ENCODE results near the gene LYPD1. TPM values are rescaled to one million over a fixed set of nuclear protein-coding genes. Genes with fewer than 3 reads are reported as not detected.
"Not testable (repeated sequence)": the region's sequence is repeated elsewhere in the genome, so short reads cannot be mapped to it uniquely, and the experiment has no call there.

The LYPD1 gene
- total RNA-seq, 1 donor from 2014 or later: 5.5 TPM

DNA sequence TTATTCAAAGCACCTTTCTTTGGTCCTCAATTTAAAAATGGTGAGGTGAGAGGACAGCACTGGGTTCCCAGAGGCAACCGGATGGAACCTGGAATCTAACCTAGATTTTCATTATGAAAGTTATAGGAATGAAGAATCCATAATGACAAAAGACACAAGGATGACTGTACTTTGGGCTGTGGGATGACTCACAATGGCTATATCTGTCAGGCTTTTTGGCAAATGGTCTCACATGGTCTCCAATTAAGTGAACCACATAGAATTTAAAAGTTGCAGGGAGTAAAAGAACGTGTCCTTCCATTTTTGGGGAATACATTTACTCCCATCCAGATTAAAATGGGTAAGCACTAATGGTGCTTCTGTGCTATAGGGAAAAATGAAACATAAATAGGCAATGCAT lies 31.8 kb upstream of the LYPD1 start:
- H3K4me1 Mint-ChIP-seq: no peaks in the 10 kb centered on the region
- H3K27me3 Mint-ChIP-seq (ENCODE audit: low read depth): peaks cover 6% of the 10 kb centered on the region
- H3K36me3 Mint-ChIP-seq: no peaks in the 10 kb centered on the region
- DNase-seq (ENCODE audit: low spot score in 2 of 2, unreplicated experiment in 2 of 2): no peak
- no peaks in the 10 kb centered on the region for H3K9me3 Mint-ChIP-seq
- no peak overlapping the region for H3K4me3 Mint-ChIP-seq
- TF ChIP-seq, protein P1, sequence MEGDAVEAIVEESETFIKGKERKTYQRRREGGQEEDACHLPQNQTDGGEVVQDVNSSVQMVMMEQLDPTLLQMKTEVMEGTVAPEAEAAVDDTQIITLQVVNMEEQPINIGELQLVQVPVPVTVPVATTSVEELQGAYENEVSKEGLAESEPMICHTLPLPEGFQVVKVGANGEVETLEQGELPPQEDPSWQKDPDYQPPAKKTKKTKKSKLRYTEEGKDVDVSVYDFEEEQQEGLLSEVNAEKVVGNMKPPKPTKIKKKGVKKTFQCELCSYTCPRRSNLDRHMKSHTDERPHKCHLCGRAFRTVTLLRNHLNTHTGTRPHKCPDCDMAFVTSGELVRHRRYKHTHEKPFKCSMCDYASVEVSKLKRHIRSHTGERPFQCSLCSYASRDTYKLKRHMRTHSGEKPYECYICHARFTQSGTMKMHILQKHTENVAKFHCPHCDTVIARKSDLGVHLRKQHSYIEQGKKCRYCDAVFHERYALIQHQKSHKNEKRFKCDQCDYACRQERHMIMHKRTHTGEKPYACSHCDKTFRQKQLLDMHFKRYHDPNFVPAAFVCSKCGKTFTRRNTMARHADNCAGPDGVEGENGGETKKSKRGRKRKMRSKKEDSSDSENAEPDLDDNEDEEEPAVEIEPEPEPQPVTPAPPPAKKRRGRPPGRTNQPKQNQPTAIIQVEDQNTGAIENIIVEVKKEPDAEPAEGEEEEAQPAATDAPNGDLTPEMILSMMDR (IDR thresholded peaks at IDR 0.05; ENCODE audit: unreplicated experiment): no peak
- H3K27ac Mint-ChIP-seq: no peak overlapping the region

DNA sequence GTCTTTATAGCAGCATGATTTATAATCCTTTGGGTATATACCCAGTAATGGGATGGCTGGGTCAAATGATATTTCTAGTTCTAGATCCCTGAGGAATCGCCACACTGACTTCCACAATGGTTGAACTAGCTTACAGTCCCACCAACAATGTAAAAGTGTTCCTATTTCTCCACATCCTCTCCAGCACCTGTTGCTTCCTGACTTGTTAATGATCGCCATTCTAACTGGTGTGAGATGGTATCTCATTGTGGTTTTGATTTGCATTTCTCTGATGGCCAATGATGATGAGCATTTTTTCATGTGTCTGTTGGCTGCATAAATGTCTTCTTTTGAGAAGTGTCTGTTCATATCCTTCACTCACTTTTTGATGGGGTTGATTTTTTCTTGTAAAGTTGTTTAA lies 29.8 kb upstream of the LYPD1 start:
- not testable (repeated sequence) for H3K9me3 Mint-ChIP-seq; DNase-seq (ENCODE audit: low spot score in 2 of 2, unreplicated experiment in 2 of 2); H3K4me1 Mint-ChIP-seq; H3K4me3 Mint-ChIP-seq; H3K36me3 Mint-ChIP-seq; H3K27ac Mint-ChIP-seq
- peaks cover 10% of the 10 kb centered on the region for H3K27me3 Mint-ChIP-seq (ENCODE audit: low read depth)

GRCh38 chr2:132698347-132698746 lies 28.3 kb upstream of the LYPD1 start:
- DNase-seq (ENCODE audit: low spot score in 2 of 2, unreplicated experiment in 2 of 2); H3K36me3 Mint-ChIP-seq: not testable (repeated sequence)

DNA sequence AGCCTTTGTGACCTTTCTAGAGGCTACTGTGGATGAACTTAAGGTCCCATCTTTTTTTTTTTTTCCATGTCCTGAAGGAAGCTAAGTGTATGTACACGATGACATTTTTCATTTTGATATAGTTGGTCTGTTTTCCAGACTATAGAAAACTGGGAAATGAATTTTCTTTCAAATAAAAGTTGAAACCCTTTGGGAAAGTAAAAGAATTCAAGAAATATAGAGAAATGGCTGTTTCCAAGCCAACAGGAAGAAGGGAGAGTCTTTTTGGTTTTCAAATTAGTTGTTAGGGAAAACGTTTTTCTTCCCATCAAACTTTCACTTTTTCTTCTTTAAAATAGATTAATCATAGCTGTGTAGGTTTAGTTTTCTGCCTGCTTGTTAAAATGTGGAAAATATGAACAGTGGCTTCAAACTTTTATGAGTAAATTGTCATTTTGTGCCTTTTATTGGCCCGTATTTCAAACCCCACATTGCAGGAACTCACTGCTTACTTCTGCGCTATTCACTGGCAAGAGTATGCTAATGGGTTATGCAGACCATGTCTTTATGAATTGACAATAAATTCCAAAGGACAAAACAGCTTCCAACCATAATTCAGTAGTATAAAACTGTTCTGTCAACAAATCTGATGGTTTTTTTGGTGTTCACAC lies 27.7 kb upstream of the LYPD1 start:
- TF ChIP-seq, protein P1 (IDR thresholded peaks at IDR 0.05; ENCODE audit: unreplicated experiment): no peak
- no peak for DNase-seq (ENCODE audit: low spot score in 2 of 2, unreplicated experiment in 2 of 2)
- Mint-ChIP-seq H3K27ac (no peak overlapping the region), H3K4me1 (no peaks in the 10 kb centered on the region), H3K9me3 (peaks cover 7% of the 10 kb centered on the region), H3K36me3 (no peaks in the 10 kb centered on the region), H3K27me3 (ENCODE audit: low read depth) (peaks cover 10% of the 10 kb centered on the region), H3K4me3 (no peak overlapping the region)

More at GRCh38 chr2:132698347-132698746, 28.3 kb upstream of the LYPD1 start:
- peaks cover 10% of the 10 kb centered on the region for H3K27me3 Mint-ChIP-seq (ENCODE audit: low read depth)
- H3K27ac Mint-ChIP-seq, H3K9me3 Mint-ChIP-seq, H3K4me3 Mint-ChIP-seq, H3K4me1 Mint-ChIP-seq: not testable (repeated sequence)

DNA sequence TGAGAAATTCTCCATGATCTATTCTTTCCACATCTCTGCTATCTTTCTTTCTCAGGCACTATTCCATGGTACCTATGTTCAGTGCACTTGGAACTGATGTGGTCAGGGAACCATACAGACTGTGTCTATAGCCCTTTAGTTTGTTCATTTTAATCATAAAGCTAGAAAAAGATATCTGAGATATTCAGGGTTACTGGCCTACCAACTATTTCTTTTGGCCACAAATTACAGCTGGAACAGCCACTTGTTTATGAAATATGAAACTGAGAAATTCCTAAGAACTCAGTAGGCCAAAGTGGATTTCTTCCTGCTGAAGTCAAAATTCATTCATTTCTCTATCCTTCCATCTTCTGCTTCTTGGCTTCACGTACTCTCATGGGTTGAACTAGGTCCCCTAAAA lies 22.8 kb upstream of the LYPD1 start:
- DNase-seq (ENCODE audit: low spot score in 2 of 2, unreplicated experiment in 2 of 2): no peak
- Mint-ChIP-seq H3K27me3 (ENCODE audit: low read depth) (peaks cover 7% of the 10 kb centered on the region), H3K4me1 (no peaks in the 10 kb centered on the region), H3K9me3 (peaks cover 18% of the 10 kb centered on the region), H3K27ac (no peak overlapping the region), H3K36me3 (no peaks in the 10 kb centered on the region), H3K4me3 (no peak overlapping the region)
- TF ChIP-seq, protein P1 (IDR thresholded peaks at IDR 0.05; ENCODE audit: unreplicated experiment): no peak

GRCh38 chr2:132691556-132691955 lies 21.6 kb upstream of the LYPD1 start:
- H3K4me3 Mint-ChIP-seq: no peak overlapping the region
- TF ChIP-seq, protein P1 (IDR thresholded peaks at IDR 0.05; ENCODE audit: unreplicated experiment): no peak
- DNase-seq (ENCODE audit: low spot score in 2 of 2, unreplicated experiment in 2 of 2): no peak
- H3K27me3 Mint-ChIP-seq (ENCODE audit: low read depth): peaks cover 7% of the 10 kb centered on the region
- no peaks in the 10 kb centered on the region for H3K36me3 Mint-ChIP-seq
- H3K9me3 Mint-ChIP-seq: peaks cover 18% of the 10 kb centered on the region
- no peak overlapping the region for H3K27ac Mint-ChIP-seq
- no peaks in the 10 kb centered on the region for H3K4me1 Mint-ChIP-seq

All from mesothelial cell of epicardium (in vitro differentiated cells).